ENCODE data around the gene TYW3. TPM values are rescaled to one million over a fixed set of nuclear protein-coding genes. Genes with fewer than 3 reads are reported as not detected.

TYW3 gene
- total and polyA plus RNA-seq, 2 of the 13 experiments (the other 11 are each of a cell fraction or from before 2014, with no cell fraction given), result 17.6 to 45.8 TPM

DNA sequence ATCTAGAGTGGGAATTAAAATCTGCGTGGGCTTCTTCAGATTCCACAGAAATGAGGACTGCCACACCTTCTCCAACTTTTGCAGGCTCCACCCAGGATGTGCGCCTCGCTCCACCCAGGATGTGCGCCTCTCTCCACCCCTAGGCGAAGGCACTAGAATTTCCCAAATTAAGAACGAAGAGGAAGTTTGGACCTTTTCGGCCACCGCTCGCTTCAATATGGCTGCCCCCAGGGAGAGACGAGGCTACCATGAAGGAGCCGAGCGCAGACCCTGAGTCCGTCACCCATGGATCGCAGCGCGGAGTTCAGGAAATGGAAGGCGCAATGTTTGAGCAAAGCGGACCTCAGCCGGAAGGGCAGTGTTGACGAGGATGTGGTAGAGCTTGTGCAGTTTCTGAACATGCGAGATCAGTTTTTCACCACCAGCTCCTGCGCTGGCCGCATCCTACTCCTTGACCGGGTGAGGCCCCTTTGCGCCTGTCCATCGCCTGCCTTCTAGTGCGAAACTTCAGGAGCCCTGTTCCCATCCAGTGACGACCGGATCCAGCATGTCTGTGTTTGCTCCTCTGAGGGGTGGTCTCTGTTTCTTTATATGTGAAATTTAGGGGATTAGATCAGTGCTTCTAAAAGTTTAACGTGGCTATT lies at the start of gene TYW3, which contains the start of gene CRYZ (continued):
- TF ChIP-seq, protein P1, sequence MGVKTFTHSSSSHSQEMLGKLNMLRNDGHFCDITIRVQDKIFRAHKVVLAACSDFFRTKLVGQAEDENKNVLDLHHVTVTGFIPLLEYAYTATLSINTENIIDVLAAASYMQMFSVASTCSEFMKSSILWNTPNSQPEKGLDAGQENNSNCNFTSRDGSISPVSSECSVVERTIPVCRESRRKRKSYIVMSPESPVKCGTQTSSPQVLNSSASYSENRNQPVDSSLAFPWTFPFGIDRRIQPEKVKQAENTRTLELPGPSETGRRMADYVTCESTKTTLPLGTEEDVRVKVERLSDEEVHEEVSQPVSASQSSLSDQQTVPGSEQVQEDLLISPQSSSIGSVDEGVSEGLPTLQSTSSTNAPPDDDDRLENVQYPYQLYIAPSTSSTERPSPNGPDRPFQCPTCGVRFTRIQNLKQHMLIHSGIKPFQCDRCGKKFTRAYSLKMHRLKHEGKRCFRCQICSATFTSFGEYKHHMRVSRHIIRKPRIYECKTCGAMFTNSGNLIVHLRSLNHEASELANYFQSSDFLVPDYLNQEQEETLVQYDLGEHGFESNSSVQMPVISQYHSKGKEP (CRISPR knock-in tag; IDR thresholded peaks at IDR 0.05), result no peak
- TF ChIP-seq, protein P2, sequence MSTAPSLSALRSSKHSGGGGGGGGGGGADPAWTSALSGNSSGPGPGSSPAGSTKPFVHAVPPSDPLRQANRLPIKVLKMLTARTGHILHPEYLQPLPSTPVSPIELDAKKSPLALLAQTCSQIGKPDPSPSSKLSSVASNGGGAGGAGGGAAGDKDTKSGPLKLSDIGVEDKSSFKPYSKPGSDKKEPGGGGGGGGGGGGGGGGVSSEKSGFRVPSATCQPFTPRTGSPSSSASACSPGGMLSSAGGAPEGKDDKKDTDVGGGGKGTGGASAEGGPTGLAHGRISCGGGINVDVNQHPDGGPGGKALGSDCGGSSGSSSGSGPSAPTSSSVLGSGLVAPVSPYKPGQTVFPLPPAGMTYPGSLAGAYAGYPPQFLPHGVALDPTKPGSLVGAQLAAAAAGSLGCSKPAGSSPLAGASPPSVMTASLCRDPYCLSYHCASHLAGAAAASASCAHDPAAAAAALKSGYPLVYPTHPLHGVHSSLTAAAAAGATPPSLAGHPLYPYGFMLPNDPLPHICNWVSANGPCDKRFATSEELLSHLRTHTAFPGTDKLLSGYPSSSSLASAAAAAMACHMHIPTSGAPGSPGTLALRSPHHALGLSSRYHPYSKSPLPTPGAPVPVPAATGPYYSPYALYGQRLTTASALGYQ (CRISPR knock-in tag; IDR thresholded peaks at IDR 0.05), result no peak
- peak; percentile 54; the same call in 1 of the 2 replicates for TF ChIP-seq KDM3A (CRISPR knock-in tag; IDR thresholded peaks at IDR 0.05; ENCODE audit: low read depth)
- TF ChIP-seq ZBTB38 (CRISPR knock-in tag; IDR thresholded peaks at IDR 0.05), result peak; percentile 79
- TF ChIP-seq ZNF143 (CRISPR knock-in tag; IDR thresholded peaks at IDR 0.05), result peak; percentile 78
- TF ChIP-seq, protein P3, sequence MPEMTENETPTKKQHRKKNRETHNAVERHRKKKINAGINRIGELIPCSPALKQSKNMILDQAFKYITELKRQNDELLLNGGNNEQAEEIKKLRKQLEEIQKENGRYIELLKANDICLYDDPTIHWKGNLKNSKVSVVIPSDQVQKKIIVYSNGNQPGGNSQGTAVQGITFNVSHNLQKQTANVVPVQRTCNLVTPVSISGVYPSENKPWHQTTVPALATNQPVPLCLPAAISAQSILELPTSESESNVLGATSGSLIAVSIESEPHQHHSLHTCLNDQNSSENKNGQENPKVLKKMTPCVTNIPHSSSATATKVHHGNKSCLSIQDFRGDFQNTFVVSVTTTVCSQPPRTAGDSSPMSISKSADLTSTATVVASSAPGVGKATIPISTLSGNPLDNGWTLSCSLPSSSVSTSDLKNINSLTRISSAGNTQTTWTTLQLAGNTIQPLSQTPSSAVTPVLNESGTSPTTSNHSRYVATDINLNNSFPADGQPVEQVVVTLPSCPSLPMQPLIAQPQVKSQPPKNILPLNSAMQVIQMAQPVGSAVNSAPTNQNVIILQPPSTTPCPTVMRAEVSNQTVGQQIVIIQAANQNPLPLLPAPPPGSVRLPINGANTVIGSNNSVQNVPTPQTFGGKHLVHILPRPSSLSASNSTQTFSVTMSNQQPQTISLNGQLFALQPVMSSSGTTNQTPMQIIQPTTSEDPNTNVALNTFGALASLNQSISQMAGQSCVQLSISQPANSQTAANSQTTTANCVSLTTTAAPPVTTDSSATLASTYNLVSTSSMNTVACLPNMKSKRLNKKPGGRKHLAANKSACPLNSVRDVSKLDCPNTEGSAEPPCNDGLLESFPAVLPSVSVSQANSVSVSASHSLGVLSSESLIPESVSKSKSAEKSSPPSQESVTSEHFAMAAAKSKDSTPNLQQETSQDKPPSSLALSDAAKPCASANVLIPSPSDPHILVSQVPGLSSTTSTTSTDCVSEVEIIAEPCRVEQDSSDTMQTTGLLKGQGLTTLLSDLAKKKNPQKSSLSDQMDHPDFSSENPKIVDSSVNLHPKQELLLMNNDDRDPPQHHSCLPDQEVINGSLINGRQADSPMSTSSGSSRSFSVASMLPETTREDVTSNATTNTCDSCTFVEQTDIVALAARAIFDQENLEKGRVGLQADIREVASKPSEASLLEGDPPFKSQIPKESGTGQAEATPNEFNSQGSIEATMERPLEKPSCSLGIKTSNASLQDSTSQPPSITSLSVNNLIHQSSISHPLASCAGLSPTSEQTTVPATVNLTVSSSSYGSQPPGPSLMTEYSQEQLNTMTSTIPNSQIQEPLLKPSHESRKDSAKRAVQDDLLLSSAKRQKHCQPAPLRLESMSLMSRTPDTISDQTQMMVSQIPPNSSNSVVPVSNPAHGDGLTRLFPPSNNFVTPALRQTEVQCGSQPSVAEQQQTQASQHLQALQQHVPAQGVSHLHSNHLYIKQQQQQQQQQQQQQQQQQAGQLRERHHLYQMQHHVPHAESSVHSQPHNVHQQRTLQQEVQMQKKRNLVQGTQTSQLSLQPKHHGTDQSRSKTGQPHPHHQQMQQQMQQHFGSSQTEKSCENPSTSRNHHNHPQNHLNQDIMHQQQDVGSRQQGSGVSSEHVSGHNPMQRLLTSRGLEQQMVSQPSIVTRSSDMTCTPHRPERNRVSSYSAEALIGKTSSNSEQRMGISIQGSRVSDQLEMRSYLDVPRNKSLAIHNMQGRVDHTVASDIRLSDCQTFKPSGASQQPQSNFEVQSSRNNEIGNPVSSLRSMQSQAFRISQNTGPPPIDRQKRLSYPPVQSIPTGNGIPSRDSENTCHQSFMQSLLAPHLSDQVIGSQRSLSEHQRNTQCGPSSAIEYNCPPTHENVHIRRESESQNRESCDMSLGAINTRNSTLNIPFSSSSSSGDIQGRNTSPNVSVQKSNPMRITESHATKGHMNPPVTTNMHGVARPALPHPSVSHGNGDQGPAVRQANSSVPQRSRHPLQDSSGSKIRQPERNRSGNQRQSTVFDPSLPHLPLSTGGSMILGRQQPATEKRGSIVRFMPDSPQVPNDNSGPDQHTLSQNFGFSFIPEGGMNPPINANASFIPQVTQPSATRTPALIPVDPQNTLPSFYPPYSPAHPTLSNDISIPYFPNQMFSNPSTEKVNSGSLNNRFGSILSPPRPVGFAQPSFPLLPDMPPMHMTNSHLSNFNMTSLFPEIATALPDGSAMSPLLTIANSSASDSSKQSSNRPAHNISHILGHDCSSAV (CRISPR knock-in tag; IDR thresholded peaks at IDR 0.05; ENCODE audit: borderline replicate concordance), result no peak
- peak; percentile 77; the same call in 1 of the 2 replicates for TF ChIP-seq SMAD1 (CRISPR knock-in tag; IDR thresholded peaks at IDR 0.05; ENCODE audit: borderline replicate concordance, low read depth)
- TF ChIP-seq ZNF282 (IDR thresholded peaks at IDR 0.05; ENCODE audit: partially characterized antibody), result no peak
- TF ChIP-seq, protein P4, sequence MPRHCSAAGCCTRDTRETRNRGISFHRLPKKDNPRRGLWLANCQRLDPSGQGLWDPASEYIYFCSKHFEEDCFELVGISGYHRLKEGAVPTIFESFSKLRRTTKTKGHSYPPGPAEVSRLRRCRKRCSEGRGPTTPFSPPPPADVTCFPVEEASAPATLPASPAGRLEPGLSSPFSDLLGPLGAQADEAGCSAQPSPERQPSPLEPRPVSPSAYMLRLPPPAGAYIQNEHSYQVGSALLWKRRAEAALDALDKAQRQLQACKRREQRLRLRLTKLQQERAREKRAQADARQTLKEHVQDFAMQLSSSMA (CRISPR knock-in tag; IDR thresholded peaks at IDR 0.05), result peak; percentile 81
- peak; percentile 52; the same call in 1 of the 2 replicates for TF ChIP-seq FOXJ3 (CRISPR knock-in tag; IDR thresholded peaks at IDR 0.05; ENCODE audit: borderline replicate concordance)
- 0 out of 2 replicates have a peak, but pooled peaks have one; percentile 76 for TF ChIP-seq DNMT1 (CRISPR knock-in tag; IDR thresholded peaks at IDR 0.05)
- peak; percentile 36; the same call in 1 of the 2 replicates for TF ChIP-seq GFI1 (CRISPR knock-in tag; IDR thresholded peaks at IDR 0.05; ENCODE audit: borderline replicate concordance)
- TF ChIP-seq, protein P5, sequence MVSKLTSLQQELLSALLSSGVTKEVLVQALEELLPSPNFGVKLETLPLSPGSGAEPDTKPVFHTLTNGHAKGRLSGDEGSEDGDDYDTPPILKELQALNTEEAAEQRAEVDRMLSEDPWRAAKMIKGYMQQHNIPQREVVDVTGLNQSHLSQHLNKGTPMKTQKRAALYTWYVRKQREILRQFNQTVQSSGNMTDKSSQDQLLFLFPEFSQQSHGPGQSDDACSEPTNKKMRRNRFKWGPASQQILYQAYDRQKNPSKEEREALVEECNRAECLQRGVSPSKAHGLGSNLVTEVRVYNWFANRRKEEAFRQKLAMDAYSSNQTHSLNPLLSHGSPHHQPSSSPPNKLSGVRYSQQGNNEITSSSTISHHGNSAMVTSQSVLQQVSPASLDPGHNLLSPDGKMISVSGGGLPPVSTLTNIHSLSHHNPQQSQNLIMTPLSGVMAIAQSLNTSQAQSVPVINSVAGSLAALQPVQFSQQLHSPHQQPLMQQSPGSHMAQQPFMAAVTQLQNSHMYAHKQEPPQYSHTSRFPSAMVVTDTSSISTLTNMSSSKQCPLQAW (CRISPR knock-in tag; IDR thresholded peaks at IDR 0.05), result peak; percentile 91
- TF ChIP-seq ZNF331 (CRISPR knock-in tag; IDR thresholded peaks at IDR 0.05), result peak; percentile 82
- TF ChIP-seq RFX1 (IDR thresholded peaks at IDR 0.05), result no peak

Measured in HepG2 (cell line).